ENCODE data around the gene PSMG4. TPM values are rescaled to one million over a fixed set of nuclear protein-coding genes. Genes with fewer than 3 reads are reported as not detected.

The PSMG4 gene
- total RNA-seq, 1 experiment from 2014 or later = 20.9 TPM

DNA sequence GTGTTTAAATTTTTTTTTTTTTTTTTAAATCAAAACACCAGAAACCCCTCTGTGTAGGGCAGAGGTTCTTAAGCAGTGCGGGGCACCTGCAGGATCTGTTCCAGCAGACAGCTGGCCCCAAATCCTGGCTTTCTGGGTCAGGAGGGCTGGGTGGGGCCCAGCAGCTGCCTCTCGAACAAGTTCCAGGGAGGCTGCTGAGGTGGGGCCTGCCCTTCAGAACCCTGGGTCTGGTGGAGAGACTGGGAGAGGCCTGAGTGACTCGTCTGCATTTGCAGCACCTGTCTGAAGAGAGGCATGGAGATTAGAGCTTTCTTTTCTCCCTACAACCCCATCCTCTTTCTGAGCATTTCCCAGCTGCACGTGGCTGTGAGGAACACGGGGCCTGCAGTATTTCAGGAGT, 8.4 kb downstream of the PSMG4 start:
- H3K4me1 Mint-ChIP-seq (ENCODE audit: low read depth, unreplicated experiment) = no peaks in the 10 kb centered on the region
- no peak overlapping the region for H3K27ac Mint-ChIP-seq (ENCODE audit: unreplicated experiment)
- H3K9me3 Mint-ChIP-seq (ENCODE audit: unreplicated experiment) = no peaks in the 10 kb centered on the region
- Histone ChIP-seq H3K4me3 (ENCODE audit: low read depth, low read length) (no peak overlapping the region), H3K27me3 (replicated peaks; ENCODE audit: control insufficient read depth, insufficient read depth, low read length) (no peaks in the 10 kb centered on the region), H3K9me3 (no peaks in the 10 kb centered on the region), H3K36me3 (ENCODE audit: control insufficient read depth, insufficient read depth, low read length) (peaks cover 2% of the 10 kb centered on the region), H3K4me1 (no peaks in the 10 kb centered on the region)
- H3K36me3 Mint-ChIP-seq (ENCODE audit: insufficient read depth, unreplicated experiment) = peaks cover 52% of the 10 kb centered on the region
- TF ChIP-seq, protein P1, sequence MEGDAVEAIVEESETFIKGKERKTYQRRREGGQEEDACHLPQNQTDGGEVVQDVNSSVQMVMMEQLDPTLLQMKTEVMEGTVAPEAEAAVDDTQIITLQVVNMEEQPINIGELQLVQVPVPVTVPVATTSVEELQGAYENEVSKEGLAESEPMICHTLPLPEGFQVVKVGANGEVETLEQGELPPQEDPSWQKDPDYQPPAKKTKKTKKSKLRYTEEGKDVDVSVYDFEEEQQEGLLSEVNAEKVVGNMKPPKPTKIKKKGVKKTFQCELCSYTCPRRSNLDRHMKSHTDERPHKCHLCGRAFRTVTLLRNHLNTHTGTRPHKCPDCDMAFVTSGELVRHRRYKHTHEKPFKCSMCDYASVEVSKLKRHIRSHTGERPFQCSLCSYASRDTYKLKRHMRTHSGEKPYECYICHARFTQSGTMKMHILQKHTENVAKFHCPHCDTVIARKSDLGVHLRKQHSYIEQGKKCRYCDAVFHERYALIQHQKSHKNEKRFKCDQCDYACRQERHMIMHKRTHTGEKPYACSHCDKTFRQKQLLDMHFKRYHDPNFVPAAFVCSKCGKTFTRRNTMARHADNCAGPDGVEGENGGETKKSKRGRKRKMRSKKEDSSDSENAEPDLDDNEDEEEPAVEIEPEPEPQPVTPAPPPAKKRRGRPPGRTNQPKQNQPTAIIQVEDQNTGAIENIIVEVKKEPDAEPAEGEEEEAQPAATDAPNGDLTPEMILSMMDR (IDR thresholded peaks at IDR 0.05; ENCODE audit: insufficient read depth in 1 of 2, low read depth in 1 of 2, low read length in 1 of 2, severe bottlenecking in 1 of 2, unreplicated experiment in 1 of 2) = no peak
- H3K27me3 Mint-ChIP-seq (ENCODE audit: insufficient read depth, unreplicated experiment) = no peaks in the 10 kb centered on the region
- no peak overlapping the region for H3K4me3 Mint-ChIP-seq (ENCODE audit: unreplicated experiment)
- no peak for DNase-seq
- ChIA-PET CTCF (interaction anchor here (1.3 kb wide), 1 partner anchor 13 kb away, joined by 4 read pairs; no protein-coding TSS in a partner anchor), POLR2A (no interaction called here)
- BruUV-seq (replicated peaks) = no TSS peak
- intact Hi-C loops (cut with micrococcal nuclease; ENCODE audit: unreplicated experiment) = loop anchor here (5.0 kb wide), 1 partner anchor 725 kb away; no protein-coding TSS in a partner anchor

DNA sequence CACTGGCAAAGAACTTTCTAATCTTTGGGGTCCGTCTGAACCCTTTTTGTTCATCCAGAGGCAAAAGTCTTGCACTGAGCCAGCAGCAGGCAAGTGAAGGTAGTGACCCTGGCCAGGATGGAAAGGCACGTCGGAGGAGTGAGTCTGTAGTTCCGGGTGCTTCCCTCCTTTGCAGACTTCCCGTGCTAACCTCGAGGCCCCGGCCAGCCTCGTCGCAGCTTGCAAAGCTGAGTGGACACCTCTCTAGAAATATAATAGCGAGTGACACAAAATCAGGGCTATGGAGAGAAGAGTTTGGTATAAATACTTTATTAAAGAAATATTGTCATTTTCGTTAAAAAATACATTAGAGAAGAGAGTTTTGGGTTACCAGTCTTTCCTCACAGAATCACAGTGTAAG, 9.9 kb downstream of the PSMG4 start:
- no peaks in the 10 kb centered on the region for H3K4me1 Mint-ChIP-seq (ENCODE audit: low read depth, unreplicated experiment)
- H3K27ac Mint-ChIP-seq (ENCODE audit: unreplicated experiment) = no peak overlapping the region
- BruUV-seq (replicated peaks) = no TSS peak

DNA sequence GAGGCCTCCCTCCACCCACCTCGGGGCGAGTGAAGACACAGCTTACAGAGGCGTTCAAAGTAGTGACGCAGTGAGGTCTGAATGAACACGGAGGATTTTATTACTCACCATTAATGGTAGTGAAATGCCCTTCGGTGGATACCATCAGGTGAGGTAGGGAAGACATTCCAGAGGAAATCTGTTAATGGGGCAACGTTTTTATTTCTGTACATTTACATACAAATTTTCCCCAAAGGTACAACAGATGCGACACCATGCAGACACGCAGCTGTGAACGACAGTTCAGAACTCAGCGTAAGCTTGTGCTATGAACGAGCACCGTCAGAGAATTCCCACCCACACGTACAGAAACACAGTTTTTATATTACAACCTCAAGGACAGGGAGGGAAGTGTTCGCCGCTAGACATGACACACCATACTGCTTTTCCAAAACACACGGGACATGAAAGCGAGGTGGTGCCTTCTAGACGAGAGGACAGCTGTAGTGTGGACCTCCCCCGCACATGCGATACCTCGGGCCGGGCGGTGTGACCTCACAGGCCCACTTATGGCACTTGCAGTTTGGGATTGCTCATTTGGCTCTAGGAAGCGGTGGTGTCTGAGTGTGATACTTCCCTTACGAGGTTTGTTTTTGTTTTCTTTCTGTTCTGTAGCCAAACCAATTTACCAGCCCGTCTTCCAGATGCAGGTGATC, 10.7 kb downstream of the PSMG4 start:
- Histone ChIP-seq H3K4me3 (ENCODE audit: low read depth, low read length) (no peak overlapping the region), H3K36me3 (ENCODE audit: control insufficient read depth, insufficient read depth, low read length) (no peaks in the 10 kb centered on the region; the same call in none of the 2 replicates), H3K9me3 (no peaks in the 10 kb centered on the region), H3K4me1 (no peaks in the 10 kb centered on the region), H3K27me3 (replicated peaks; ENCODE audit: control insufficient read depth, insufficient read depth, low read length) (no peaks in the 10 kb centered on the region)
- intact Hi-C loops (cut with micrococcal nuclease; ENCODE audit: unreplicated experiment) = loop anchor here (5.0 kb wide), 1 partner anchor 723 kb away; no protein-coding TSS in a partner anchor
- Mint-ChIP-seq H3K4me1 (ENCODE audit: low read depth, unreplicated experiment) (no peaks in the 10 kb centered on the region), H3K4me3 (ENCODE audit: unreplicated experiment) (no peak overlapping the region), H3K27me3 (ENCODE audit: insufficient read depth, unreplicated experiment) (no peaks in the 10 kb centered on the region), H3K9me3 (ENCODE audit: unreplicated experiment) (no peaks in the 10 kb centered on the region), H3K36me3 (ENCODE audit: insufficient read depth, unreplicated experiment) (peaks cover 70% of the 10 kb centered on the region), H3K27ac (ENCODE audit: unreplicated experiment) (peak overlapping the region; percentile 55)
- TSS peak; percentile 32 for BruUV-seq (replicated peaks)
- TF ChIP-seq, protein P1 (IDR thresholded peaks at IDR 0.05; ENCODE audit: insufficient read depth in 1 of 2, low read depth in 1 of 2, low read length in 1 of 2, severe bottlenecking in 1 of 2, unreplicated experiment in 1 of 2) = no peak
- ChIA-PET POLR2A (no interaction called here), CTCF (no interaction called here)
- DNase-seq = no peak

More for the DNA sequence above, 9.9 kb downstream of the PSMG4 start:
- no peak overlapping the region for H3K4me3 Mint-ChIP-seq (ENCODE audit: unreplicated experiment)
- H3K9me3 Mint-ChIP-seq (ENCODE audit: unreplicated experiment) = no peaks in the 10 kb centered on the region
- DNase-seq = no peak
- H3K36me3 Mint-ChIP-seq (ENCODE audit: insufficient read depth, unreplicated experiment) = peaks cover 62% of the 10 kb centered on the region
- TF ChIP-seq, protein P1 (IDR thresholded peaks at IDR 0.05; ENCODE audit: insufficient read depth in 1 of 2, low read depth in 1 of 2, low read length in 1 of 2, severe bottlenecking in 1 of 2, unreplicated experiment in 1 of 2) = no peak
- Histone ChIP-seq H3K36me3 (ENCODE audit: control insufficient read depth, insufficient read depth, low read length) (no peaks in the 10 kb centered on the region; the same call in none of the 2 replicates), H3K27me3 (replicated peaks; ENCODE audit: control insufficient read depth, insufficient read depth, low read length) (no peaks in the 10 kb centered on the region), H3K4me3 (ENCODE audit: low read depth, low read length) (no peak overlapping the region), H3K4me1 (no peaks in the 10 kb centered on the region), H3K9me3 (no peaks in the 10 kb centered on the region)
- intact Hi-C loops (cut with micrococcal nuclease; ENCODE audit: unreplicated experiment) = loop anchor here (5.0 kb wide), 1 partner anchor 724 kb away; no protein-coding TSS in a partner anchor
- POLR2A ChIA-PET = no interaction called here
- no peaks in the 10 kb centered on the region for H3K27me3 Mint-ChIP-seq (ENCODE audit: insufficient read depth, unreplicated experiment)
- CTCF ChIA-PET = no interaction called here
